ENCODE data around the gene STIM1.

GRCh38 chr11:3914805-3915204 is 59.3 kb downstream of the STIM1 start:
- TF ChIP-seq CTCF (IDR thresholded peaks at IDR 0.05): no peak
- TF ChIP-seq POLR2A (IDR thresholded peaks at IDR 0.05): no peak
